HG02885 (cell line): Measurements from ENCODE around the gene RGPD3.
"Not testable (repeated sequence)": the region's sequence is repeated elsewhere in the genome, so short reads cannot be mapped to it uniquely, and the experiment has no call there.

ENCODE experiments used
- ATAC-seq: cut with Tn5 transposase; IDR thresholded peaks from one replicate; pipeline ENCODE4 v1.9.1; 2021; ENCODE audit warnings: mild to moderate bottlenecking; ENCODE audit not compliant: unreplicated experiment, poor library complexity

Gene RGPD3

GRCh38 chr2:106468107-106468506 is at the start of gene RGPD3:
RGPD3 (minus strand) TSS chr2:106468413; CDS start chr2:106468288, 125 bp downstream.
- not testable (repeated sequence) for ATAC-seq

DNA sequence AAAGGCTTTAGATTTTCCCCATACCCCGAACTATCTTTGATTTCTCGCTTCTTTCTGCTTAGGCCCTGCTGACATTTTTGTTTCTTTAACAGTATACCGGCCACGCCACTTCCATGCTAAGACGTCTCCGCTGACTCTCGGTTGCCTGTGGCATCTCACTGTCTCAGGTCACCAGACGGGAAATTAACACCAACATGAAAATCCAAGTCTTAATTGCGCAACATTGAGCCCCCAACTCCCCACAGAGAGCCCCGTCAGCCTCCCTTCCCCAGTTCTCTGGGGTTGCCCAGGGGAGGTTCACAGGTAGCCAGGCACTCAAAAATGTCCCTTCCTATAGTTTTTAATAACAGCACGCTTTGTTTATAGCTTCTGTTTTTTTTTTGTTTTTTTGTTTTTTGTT is 49.1 kb upstream of the RGPD3 start:
- ATAC-seq, result no peak

- no peak for ATAC-seq
These were observed 48.7 kb upstream of the RGPD3 start for GRCh38 chr2:106516864-106517263.

GRCh38 chr2:106516436-106516835 is 48.2 kb upstream of the RGPD3 start:
- no peak for ATAC-seq

DNA sequence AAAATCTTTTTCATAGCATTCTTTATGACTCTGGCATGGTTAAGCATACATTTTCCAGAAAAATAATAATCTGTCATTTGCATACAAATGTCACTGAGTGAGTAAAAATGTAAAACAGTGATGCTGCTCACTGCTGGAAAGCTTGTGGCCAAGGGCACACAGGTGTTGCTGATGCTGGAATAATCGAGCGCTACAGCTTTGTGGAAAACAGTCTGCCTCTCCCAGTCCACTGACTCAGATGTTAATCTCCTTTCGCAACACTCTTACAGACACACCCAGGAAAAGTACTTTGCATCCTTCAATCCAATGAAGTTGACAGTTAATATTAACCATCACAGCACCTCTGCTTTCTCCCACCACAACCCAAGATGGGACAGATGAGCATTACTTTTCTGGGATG is 46.6 kb upstream of the RGPD3 start:
- not testable (repeated sequence) for ATAC-seq

DNA sequence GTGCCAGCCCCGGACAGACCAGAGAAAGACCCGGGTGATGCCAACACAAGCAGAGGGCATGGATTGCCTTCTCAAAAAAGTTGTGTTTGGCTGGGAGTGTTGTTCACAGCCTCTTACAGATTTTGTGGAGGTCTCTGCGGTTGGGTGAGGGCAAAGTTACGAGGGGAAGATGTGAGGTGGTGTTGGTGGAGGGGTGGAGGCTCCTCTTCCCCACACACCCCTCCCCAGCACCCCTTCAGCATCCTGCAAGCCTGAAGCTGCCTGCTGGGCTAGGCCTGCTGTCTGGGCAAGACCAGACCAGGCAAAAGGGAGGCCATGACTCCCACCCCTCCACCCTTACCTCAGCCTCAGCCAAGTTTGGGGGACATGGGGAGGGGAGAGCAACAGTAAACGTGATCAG is 45.2 kb upstream of the RGPD3 start:
- not testable (repeated sequence) for ATAC-seq

DNA sequence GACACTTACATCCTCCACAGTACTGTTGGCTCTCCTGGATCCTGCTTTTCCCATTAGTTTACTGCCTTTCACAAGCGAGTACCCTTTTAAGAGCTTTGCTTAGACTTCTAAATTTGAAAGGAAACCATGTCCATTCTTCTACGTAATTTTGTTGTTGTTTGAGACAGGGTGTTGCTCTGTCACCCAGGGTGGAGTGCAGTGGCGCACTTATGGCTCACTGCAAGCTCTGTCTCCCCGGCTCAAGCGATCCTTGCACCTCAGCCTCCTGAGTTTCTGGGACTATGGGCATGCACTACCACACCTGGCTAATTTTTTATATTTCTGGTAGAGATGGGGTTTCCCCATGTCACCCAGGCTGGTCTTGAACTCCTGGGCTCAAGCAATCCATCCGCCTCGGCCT is 43.7 kb upstream of the RGPD3 start:
- not testable (repeated sequence) for ATAC-seq

- not testable (repeated sequence) for ATAC-seq
These were observed 43.3 kb upstream of the RGPD3 start for GRCh38 chr2:106511476-106511901.

- not testable (repeated sequence) for ATAC-seq
These were observed 42.6 kb upstream of the RGPD3 start for GRCh38 chr2:106510791-106511190.

GRCh38 chr2:106509374-106509770 is 41.2 kb upstream of the RGPD3 start:
- not testable (repeated sequence) for ATAC-seq

DNA sequence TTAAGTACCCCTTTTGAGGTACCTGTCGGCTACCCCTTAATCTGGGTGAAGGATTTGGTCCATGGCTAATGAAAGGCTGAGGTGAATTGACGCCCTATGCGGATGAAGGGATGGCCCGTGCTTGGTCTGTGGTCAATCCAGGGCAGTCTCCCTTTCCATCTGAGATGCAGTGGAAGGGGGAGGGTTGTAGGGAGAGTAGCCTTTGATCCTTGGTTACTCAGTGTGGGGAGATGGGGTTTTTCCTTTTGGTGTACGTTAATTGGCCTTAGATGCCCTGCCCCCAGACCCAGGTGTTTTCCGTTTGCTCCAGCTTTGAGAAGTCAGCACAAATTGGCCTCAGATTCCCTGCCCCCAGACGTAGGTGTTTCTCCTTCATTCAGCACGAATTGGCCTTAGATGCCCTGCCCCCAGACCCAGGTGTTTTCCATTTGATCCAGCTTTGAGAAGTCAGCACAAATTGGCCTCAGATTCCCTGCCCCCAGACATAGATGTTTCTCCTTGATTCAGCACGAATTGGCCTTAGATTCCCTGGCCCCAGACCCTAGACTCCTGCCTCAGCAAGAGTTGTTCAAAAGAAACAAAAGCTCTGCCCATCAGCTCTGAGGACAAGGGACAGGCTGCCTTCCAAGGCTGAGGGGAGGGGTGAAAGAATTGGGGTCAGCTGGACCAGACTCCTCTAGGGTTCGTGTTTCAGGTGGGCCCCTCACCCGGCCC is 40.6 kb upstream of the RGPD3 start:
- ATAC-seq, result not testable (repeated sequence)

DNA sequence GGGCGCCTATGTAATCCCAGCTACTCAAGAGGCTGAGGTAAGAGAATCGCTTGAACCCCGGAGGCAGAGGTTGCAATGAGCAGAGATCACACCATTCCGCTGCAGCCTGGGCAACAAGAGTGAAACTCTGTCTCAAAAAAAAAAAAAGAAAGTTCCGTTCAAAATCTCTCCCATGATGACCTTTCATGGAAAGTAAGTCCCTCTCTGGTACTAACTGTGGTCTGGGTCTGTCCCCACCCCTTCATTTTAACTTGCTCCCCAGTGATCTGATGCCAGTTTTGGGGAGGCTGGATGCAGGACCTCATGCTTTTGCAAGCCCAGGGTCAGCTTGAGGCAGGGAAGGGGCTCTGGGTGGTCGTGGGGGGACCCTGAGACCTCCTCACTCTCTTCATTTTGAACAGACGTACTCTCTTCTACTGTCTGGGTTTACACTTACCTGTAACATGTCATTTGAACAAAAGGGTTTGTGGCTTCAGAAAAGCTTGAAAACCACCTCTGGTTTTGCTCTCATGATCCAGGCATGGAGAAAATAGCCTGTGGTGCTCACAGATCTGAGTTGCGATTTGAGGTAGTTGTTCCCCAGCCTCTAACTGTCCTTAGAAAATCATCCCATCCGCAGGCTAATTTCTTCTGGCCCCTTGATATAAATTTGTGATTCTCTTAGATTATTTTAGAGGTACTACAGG is 37.9 kb upstream of the RGPD3 start:
- ATAC-seq, result not testable (repeated sequence)

DNA sequence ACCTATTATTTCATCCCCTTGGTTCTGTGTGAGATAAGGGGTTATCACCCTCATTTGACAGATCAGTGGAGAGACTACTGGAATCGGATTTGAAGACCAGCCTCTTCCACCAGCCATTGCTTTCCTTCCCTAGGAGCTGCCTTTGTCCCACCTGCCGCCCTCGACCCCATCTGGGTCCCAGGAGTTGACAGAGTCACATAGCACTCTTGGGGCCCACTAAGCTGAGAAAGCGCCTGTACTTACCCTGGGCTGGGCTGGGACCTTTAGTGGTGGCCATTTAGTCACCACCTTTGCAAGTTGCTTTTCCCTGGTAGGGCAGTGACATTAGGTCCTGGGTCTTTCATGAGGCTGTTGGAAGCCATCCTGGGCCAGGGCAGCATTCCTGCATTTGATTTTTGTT is 36.6 kb upstream of the RGPD3 start:
- ATAC-seq, result not testable (repeated sequence)

GRCh38 chr2:106504192-106504591 is 36.0 kb upstream of the RGPD3 start:
- ATAC-seq, result not testable (repeated sequence)

DNA sequence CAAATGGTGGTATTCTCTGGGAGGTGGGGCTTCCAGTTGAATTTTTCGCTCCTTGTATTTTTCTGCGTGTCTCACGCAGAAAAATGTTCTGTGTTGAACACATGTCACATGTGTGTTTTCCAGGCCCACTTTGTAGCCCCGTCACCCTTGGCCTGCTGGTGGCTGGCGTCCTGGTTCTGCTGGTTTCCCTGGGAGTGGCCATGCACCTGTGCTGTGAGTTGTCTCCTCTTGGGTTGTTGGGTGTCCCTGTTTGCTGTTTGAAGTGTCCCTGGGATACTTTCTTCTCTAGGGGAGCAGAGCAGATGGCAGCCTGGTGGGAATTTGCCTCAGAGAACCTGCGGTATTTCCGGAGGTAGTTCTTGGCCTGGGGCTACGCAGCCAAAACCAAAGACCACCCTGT is 34.1 kb upstream of the RGPD3 start:
- ATAC-seq, result not testable (repeated sequence)

- ATAC-seq, result not testable (repeated sequence)
These were observed 32.1 kb upstream of the RGPD3 start for GRCh38 chr2:106500350-106500749.

- ATAC-seq, result not testable (repeated sequence)
These were observed 30.3 kb upstream of the RGPD3 start for GRCh38 chr2:106498549-106498948.

DNA sequence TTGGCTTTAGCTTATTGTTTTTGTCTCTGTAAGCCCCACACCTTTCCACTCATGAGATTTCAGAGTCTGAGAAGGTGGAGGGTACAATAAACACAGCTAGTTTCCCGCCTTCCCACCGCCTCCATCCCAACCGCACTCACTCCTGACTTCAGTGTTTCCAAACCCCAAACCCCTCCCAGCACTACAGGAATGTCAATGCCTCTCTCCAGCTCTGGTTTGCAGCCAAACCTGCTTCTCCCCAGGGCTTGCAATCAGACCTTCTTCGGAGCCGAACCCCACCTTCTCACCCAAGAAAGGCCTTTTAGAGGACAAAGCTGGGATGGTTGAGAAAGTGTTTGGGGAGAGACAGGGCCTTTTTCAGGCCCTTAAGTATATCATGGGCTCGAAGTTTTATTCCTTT is 24.7 kb upstream of the RGPD3 start:
- not testable (repeated sequence) for ATAC-seq

GRCh38 chr2:106492399-106492798 is 24.2 kb upstream of the RGPD3 start:
- ATAC-seq, result not testable (repeated sequence)

- ATAC-seq, result not testable (repeated sequence)
These were observed 21.5 kb upstream of the RGPD3 start for GRCh38 chr2:106489701-106490100.

- not testable (repeated sequence) for ATAC-seq
These were observed 19.4 kb upstream of the RGPD3 start for GRCh38 chr2:106487386-106488191.
